ENCODE results near the gene MAPK11.

Gene MAPK11

GRCh38 chr22:50311606-50312351 is 41.6 kb upstream of the MAPK11 start:
- Histone ChIP-seq H3K36me3 (ENCODE audit: insufficient read depth, low read length) (no peaks in the 10 kb centered on the region), H3K79me2 (ENCODE audit: insufficient read depth, low read length) (peaks cover 6% of the 10 kb centered on the region; the same call in 1 of the 2 replicates), H3K9me3 (ENCODE audit: insufficient read depth, low read depth, low read length) (no peaks in the 10 kb centered on the region), H3F3A (ENCODE audit: low read depth) (0 out of 2 replicates have a peak, but pooled peaks cover 5% of the 10 kb centered on the region), H3K9me2 (replicated peaks; ENCODE audit: low read depth, low read length) (no peaks in the 10 kb centered on the region), H3K27me3 (ENCODE audit: insufficient read depth, low read length, poor library complexity, severe bottlenecking) (no peaks in the 10 kb centered on the region), H3K9ac (ENCODE audit: low read depth, low read length, poor library complexity, severe bottlenecking) (no peak overlapping the region), H2AFZ (ENCODE audit: low read length) (no peak overlapping the region), H3K4me1 (ENCODE audit: insufficient read depth, low read length, poor library complexity, severe bottlenecking) (peaks cover 57% of the 10 kb centered on the region), H3K4me2 (ENCODE audit: low read depth, low read length, poor library complexity, severe bottlenecking) (no peak overlapping the region), H3K4me3 (ENCODE audit: low read length, poor library complexity, severe bottlenecking) (no peak overlapping the region), H4K20me1 (ENCODE audit: insufficient read depth, low read length, poor library complexity, severe bottlenecking) (no peaks in the 10 kb centered on the region)
- TF ChIP-seq EZH2phosphoT487 (IDR thresholded peaks at IDR 0.05; ENCODE audit: borderline replicate concordance) (no peak), CTCF (conservative IDR thresholded peaks at IDR 0.05; ENCODE audit: low read length) (no peak)

- H3K9me3 ChIP-seq (ENCODE audit: insufficient read depth, low read depth, low read length): no peaks in the 10 kb centered on the region
- no peak overlapping the region for H2AFZ ChIP-seq (ENCODE audit: low read length)
- peaks cover 62% of the 10 kb centered on the region for H3K4me1 ChIP-seq (ENCODE audit: insufficient read depth, low read length, poor library complexity, severe bottlenecking)
- H3K9ac ChIP-seq (ENCODE audit: low read depth, low read length, poor library complexity, severe bottlenecking): no peak overlapping the region
- H3K9me2 ChIP-seq (replicated peaks; ENCODE audit: low read depth, low read length): no peaks in the 10 kb centered on the region
- H4K20me1 ChIP-seq (ENCODE audit: insufficient read depth, low read length, poor library complexity, severe bottlenecking): no peaks in the 10 kb centered on the region
- peaks cover 12% of the 10 kb centered on the region; the same call in 1 of the 2 replicates for H3K79me2 ChIP-seq (ENCODE audit: insufficient read depth, low read length)
- 0 out of 2 replicates have a peak, but pooled peaks cover 5% of the 10 kb centered on the region for H3F3A ChIP-seq (ENCODE audit: low read depth)
- H3K4me2 ChIP-seq (ENCODE audit: low read depth, low read length, poor library complexity, severe bottlenecking): no peak overlapping the region
- TF ChIP-seq EZH2phosphoT487 (IDR thresholded peaks at IDR 0.05; ENCODE audit: borderline replicate concordance): no peak
- H3K27me3 ChIP-seq (ENCODE audit: insufficient read depth, low read length, poor library complexity, severe bottlenecking): no peaks in the 10 kb centered on the region
- H3K4me3 ChIP-seq (ENCODE audit: low read length, poor library complexity, severe bottlenecking): no peak overlapping the region
- no peaks in the 10 kb centered on the region for H3K36me3 ChIP-seq (ENCODE audit: insufficient read depth, low read length)
Observed at GRCh38 chr22:50310949-50311444, 40.8 kb upstream of the MAPK11 start.

- TF ChIP-seq CTCF (conservative IDR thresholded peaks at IDR 0.05; ENCODE audit: low read length) (no peak), EZH2phosphoT487 (IDR thresholded peaks at IDR 0.05; ENCODE audit: borderline replicate concordance) (no peak)
- Histone ChIP-seq H3K79me2 (ENCODE audit: insufficient read depth, low read length) (peaks cover 21% of the 10 kb centered on the region), H3K4me3 (ENCODE audit: low read length, poor library complexity, severe bottlenecking) (no peak overlapping the region), H3K9me3 (ENCODE audit: insufficient read depth, low read depth, low read length) (no peaks in the 10 kb centered on the region), H3K4me2 (ENCODE audit: low read depth, low read length, poor library complexity, severe bottlenecking) (no peak overlapping the region), H3K36me3 (ENCODE audit: insufficient read depth, low read length) (no peaks in the 10 kb centered on the region), H3K4me1 (ENCODE audit: insufficient read depth, low read length, poor library complexity, severe bottlenecking) (peaks cover 61% of the 10 kb centered on the region), H3K9ac (ENCODE audit: low read depth, low read length, poor library complexity, severe bottlenecking) (no peak overlapping the region), H3K27me3 (ENCODE audit: insufficient read depth, low read length, poor library complexity, severe bottlenecking) (no peaks in the 10 kb centered on the region), H3F3A (ENCODE audit: low read depth) (0 out of 2 replicates have a peak, but pooled peaks cover 5% of the 10 kb centered on the region), H3K9me2 (replicated peaks; ENCODE audit: low read depth, low read length) (no peaks in the 10 kb centered on the region), H2AFZ (ENCODE audit: low read length) (no peak overlapping the region), H4K20me1 (ENCODE audit: insufficient read depth, low read length, poor library complexity, severe bottlenecking) (peaks cover 7% of the 10 kb centered on the region)
Observed at GRCh38 chr22:50310031-50310722, 40.0 kb upstream of the MAPK11 start.
